ENCODE data around the gene RAD18. TPM values are rescaled to one million over a fixed set of nuclear protein-coding genes. Genes with fewer than 3 reads are reported as not detected.

Gene RAD18
- total RNA-seq, 4 donors from 2014 or later, result 2.5 to 11.0 (median 7.1) TPM

- intact Hi-C loops (cut with DNase I), result no loop called here
- Histone ChIP-seq H3K27me3 (no peaks in the 10 kb centered on the region), H3K36me3 (peaks cover 0 to 61% (median 0%) of the 10 kb centered on the region in 3 donors), H3K4me1 (no peaks in the 10 kb centered on the region), H3K27ac (no peak overlapping the region), H3K4me3 (no peak overlapping the region), H3K9me3 (no peaks in the 10 kb centered on the region)
- DNase-seq, result no peak
- 63 to 69% methylated on average over 2 of the region's 2 CpGs for WGBS, 2 donors
- TF ChIP-seq CTCF (IDR thresholded peaks at IDR 0.05) (no peak), POLR2A (IDR thresholded peaks at IDR 0.05) (no peak)
Observed at GRCh38 chr3:9007928-9008327, 44.7 kb upstream of the RAD18 start.

- 61 to 83% methylated on average over 2 of the region's 2 CpGs for WGBS, 2 donors
- H3K27ac ChIP-seq, result no peak overlapping the region
- no peaks in the 10 kb centered on the region for H3K4me1 ChIP-seq
- no peak for TF ChIP-seq POLR2A (IDR thresholded peaks at IDR 0.05)
- TF ChIP-seq CTCF (IDR thresholded peaks at IDR 0.05), result no peak
- intact Hi-C loops (cut with DNase I), result no loop called here
- peaks cover 0 to 54% (median 0%) of the 10 kb centered on the region in 3 donors for H3K36me3 ChIP-seq
- H3K9me3 ChIP-seq, result no peaks in the 10 kb centered on the region
- no peak for DNase-seq
- no peaks in the 10 kb centered on the region for H3K27me3 ChIP-seq
- no peak overlapping the region for H3K4me3 ChIP-seq
Observed at GRCh38 chr3:9007213-9007612, 43.9 kb upstream of the RAD18 start.

GRCh38 chr3:9000041-9000440 is 36.8 kb upstream of the RAD18 start:
- no peaks in the 10 kb centered on the region for H3K9me3 ChIP-seq
- no peak overlapping the region for H3K4me3 ChIP-seq
- no peak for DNase-seq
- intact Hi-C loops (cut with DNase I), result no loop called here
- H3K27me3 ChIP-seq, result no peaks in the 10 kb centered on the region
- TF ChIP-seq CTCF (IDR thresholded peaks at IDR 0.05) (no peak), POLR2A (IDR thresholded peaks at IDR 0.05) (no peak)
- peaks cover 0 to 4% (median 0%) of the 10 kb centered on the region in 3 donors for H3K36me3 ChIP-seq
- no peak overlapping the region for H3K27ac ChIP-seq
- H3K4me1 ChIP-seq, result no peaks in the 10 kb centered on the region

GRCh38 chr3:8997151-8997550 is 33.9 kb upstream of the RAD18 start:
- H3K27ac ChIP-seq, result no peak overlapping the region

GRCh38 chr3:8996681-8997121 is 33.4 kb upstream of the RAD18 start:
- no peaks in the 10 kb centered on the region for H3K9me3 ChIP-seq
- TF ChIP-seq CTCF (IDR thresholded peaks at IDR 0.05), result peak in 2 of 6 experiments; percentile 8 to 24
- TF ChIP-seq POLR2A (IDR thresholded peaks at IDR 0.05), result no peak
- no peaks in the 10 kb centered on the region for H3K27me3 ChIP-seq
- H3K27ac ChIP-seq, result no peak overlapping the region
- peaks cover 0 to 34% (median 0%) of the 10 kb centered on the region in 3 donors for H3K36me3 ChIP-seq
- H3K4me1 ChIP-seq, result no peaks in the 10 kb centered on the region
- H3K4me3 ChIP-seq, result no peak overlapping the region
- intact Hi-C loops (cut with DNase I), result no loop called here
- WGBS, 2 donors, result 36 to 38% methylated on average over 5 to 10 of the region's 12 CpGs
- no peak for DNase-seq

More at GRCh38 chr3:8997151-8997550, 33.9 kb upstream of the RAD18 start:
- no peak for DNase-seq
- Histone ChIP-seq H3K27me3 (no peaks in the 10 kb centered on the region), H3K36me3 (peaks cover 0 to 29% (median 0%) of the 10 kb centered on the region in 3 donors), H3K4me1 (no peaks in the 10 kb centered on the region), H3K9me3 (no peaks in the 10 kb centered on the region), H3K4me3 (no peak overlapping the region)
- 75 to 78% methylated on average over 3 of the region's 3 CpGs for WGBS, 2 donors
- intact Hi-C loops (cut with DNase I), result no loop called here
- TF ChIP-seq CTCF (IDR thresholded peaks at IDR 0.05) (peak in 1 of 6 experiments; percentile 1), POLR2A (IDR thresholded peaks at IDR 0.05) (no peak)
